Stimulated activated CD4-positive, alpha-beta T cell treated with anti-CD3 and anti-CD28 coated beads, Interleukin-2, amount 100 ng/mL, for 4 hours (primary cell): ENCODE measurements around the gene CARD6.
"Not testable (repeated sequence)": the region's sequence is repeated elsewhere in the genome, so short reads cannot be mapped to it uniquely, and the experiment has no call there.

Source experiments
- DNase-seq: peaks from one replicate; pipeline ENCODE4 v3.0.0-alpha.2; 2020; ENCODE audit warnings: low read depth

Gene CARD6, protein sequence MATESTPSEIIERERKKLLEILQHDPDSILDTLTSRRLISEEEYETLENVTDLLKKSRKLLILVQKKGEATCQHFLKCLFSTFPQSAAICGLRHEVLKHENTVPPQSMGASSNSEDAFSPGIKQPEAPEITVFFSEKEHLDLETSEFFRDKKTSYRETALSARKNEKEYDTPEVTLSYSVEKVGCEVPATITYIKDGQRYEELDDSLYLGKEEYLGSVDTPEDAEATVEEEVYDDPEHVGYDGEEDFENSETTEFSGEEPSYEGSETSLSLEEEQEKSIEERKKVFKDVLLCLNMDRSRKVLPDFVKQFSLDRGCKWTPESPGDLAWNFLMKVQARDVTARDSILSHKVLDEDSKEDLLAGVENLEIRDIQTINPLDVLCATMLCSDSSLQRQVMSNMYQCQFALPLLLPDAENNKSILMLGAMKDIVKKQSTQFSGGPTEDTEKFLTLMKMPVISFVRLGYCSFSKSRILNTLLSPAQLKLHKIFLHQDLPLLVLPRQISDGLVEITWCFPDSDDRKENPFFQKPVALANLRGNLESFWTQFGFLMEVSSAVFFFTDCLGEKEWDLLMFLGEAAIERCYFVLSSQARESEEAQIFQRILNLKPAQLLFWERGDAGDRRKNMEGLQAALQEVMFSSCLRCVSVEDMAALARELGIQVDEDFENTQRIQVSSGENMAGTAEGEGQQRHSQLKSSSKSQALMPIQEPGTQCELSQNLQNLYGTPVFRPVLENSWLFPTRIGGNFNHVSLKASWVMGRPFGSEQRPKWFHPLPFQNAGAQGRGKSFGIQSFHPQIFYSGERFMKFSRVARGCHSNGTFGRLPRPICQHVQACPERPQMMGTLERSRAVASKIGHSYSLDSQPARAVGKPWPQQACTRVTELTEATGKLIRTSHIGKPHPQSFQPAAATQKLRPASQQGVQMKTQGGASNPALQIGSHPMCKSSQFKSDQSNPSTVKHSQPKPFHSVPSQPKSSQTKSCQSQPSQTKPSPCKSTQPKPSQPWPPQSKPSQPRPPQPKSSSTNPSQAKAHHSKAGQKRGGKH

DNA sequence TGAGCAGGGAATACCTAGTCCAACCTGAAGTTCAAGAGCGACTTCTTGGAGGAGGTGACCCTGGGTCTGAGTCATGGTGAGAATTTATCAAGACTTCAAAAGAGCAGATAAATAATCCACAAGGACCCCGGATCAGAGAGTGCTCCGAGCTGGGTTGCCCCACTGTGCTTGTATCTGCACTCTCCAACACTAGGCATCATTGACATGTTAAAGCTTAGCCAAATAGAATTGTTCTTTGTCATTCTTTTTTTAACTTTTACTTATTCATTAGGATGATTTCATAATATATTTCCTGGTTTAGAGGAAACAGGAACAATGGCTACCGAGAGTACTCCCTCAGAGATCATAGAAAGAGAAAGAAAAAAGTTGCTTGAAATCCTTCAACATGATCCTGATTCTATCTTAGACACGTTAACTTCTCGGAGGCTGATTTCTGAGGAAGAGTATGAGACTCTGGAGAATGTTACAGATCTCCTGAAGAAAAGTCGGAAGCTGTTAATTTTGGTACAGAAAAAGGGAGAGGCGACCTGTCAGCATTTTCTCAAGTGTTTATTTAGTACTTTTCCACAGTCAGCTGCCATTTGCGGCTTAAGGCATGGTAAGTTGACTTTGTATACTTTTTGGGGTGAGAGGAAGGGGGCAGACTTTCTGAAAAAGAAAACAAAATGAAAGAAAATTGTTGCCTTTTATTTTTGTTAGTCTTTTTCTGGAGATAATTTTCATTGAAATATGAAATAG, at the start of gene CARD6:
CARD6 (plus strand) TSS at position 300 of the 738 bp plus-strand sequence; CDS start at position 316, 16 bp downstream.
- DNase-seq: no peak

DNA sequence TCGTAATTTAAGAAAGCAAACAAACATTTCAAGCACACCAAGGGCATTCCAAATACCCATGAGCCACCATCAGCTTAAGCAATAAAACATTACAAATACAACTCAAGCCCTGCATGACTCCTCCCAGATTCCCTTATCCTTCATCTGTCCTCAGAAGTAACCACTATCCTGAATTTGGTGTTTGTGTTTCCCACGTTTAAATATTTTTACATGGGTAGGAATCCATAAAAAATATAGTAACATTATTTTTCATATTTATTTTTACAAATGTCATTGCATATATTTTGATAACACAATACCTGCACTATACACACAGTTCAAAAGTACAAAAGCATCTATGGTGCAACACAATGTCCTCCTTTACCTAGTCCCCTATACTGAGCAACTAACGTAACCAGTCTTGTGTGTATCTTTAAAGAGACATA, 49.4 kb upstream of the CARD6 start:
- no peak for DNase-seq

GRCh38 chr5:40792691-40793090, 48.5 kb upstream of the CARD6 start:
- not testable (repeated sequence) for DNase-seq

- DNase-seq: not testable (repeated sequence)
Observed at GRCh38 chr5:40794340-40794739, 46.8 kb upstream of the CARD6 start.

DNA sequence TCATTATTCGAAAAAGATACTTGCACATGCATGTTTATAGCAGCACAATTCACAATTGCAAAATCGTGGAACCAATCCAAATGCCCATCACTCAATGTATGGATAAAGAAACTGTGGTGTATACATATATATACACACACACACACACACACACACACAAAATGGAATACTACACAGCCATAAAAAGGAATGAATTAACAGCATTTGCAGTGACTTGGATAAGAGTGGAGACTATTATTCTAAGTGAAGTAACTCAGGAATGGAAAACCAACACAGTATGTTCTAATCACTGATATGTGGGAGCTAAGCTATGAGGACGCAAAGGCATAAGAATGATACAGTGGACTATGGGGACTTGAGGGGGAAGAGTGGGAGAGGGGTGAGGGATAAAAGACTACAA, 46.3 kb upstream of the CARD6 start:
- DNase-seq: not testable (repeated sequence)

GRCh38 chr5:40796487-40796889, 44.7 kb upstream of the CARD6 start:
- DNase-seq: no peak

DNA sequence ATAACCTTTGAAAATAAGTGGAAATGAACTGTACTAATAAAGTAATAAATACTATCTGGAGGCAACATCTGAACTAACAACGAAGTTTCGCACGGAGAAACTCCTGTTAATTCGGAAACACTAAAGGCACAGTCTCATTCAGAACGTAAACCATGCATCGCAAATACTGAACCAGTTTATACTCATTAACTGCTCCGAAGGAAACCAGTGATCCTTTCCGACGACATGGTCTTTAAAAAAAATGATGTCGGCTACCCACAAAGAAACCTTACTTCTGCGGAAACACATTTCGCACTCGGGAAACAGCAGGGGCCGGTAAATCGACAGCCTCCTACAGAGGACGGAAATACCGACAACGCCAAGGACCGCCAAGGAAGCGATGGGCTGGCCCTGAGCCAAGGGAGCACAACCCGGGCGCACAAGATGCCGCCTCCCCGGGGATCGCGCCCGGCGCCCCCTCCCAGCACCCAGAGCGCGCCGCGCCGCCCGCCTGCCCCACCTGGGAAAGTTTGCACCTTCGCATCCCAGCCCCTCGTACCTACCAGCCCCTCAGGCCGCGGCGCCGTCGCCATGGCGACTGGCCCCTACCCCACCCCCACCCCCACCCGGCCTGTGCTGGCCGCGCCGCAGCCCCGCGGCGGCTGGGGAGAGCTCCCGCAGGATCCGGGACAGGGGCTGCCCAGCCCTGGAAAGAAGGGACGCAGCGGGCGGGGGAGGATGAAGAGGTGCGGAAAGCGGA, 43.7 kb upstream of the CARD6 start:
- DNase-seq: peak; percentile 66

- DNase-seq: peak; percentile 88
Observed at GRCh38 chr5:40798012-40798800, 43.0 kb upstream of the CARD6 start, which contains the start of gene PRKAA1. PRKAA1 (minus strand) TSS chr5:40798374; CDS start chr5:40798189, 185 bp downstream.

DNA sequence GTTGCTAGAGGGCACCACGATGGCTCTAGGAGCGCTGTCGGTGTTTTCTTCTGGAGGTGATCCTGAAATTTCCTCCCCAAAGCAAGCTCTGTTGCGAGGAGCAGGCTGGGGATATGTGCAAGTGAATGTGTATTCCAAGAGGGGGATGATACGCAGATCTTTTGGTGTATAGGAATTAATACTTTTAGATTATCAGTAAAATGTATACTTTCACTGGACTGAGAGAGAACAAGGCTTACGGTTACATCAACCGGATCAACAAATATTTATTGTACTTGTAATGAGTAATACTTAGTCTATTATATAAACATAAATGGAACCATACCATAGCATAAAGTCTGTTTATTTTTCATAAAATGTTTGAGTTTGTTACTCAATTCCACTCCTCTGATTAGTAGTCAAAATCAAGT, 42.4 kb upstream of the CARD6 start:
- no peak for DNase-seq

- no peak for DNase-seq
Observed at GRCh38 chr5:40799258-40799657, 41.9 kb upstream of the CARD6 start.

GRCh38 chr5:40801771-40802562, 39.2 kb upstream of the CARD6 start:
- DNase-seq: no peak

DNA sequence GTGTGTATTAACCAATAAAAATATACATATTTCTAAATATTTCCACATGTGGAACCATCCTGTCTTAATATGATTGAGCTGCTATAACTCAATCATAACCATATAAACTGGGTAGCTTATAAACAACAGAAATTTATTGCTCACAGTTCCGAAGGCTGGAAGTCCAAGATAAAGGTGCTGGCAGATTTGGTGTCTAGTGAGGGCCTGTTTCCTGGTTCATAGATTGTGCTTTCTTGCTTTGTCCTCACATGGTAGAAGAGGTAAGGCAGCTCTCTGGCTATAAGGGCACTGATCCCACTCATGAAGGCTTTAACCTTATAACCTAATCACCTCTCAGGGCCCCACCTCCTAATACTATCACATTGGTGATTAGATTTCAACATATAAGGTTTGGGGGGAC, 29.0 kb upstream of the CARD6 start:
- DNase-seq: no peak

DNA sequence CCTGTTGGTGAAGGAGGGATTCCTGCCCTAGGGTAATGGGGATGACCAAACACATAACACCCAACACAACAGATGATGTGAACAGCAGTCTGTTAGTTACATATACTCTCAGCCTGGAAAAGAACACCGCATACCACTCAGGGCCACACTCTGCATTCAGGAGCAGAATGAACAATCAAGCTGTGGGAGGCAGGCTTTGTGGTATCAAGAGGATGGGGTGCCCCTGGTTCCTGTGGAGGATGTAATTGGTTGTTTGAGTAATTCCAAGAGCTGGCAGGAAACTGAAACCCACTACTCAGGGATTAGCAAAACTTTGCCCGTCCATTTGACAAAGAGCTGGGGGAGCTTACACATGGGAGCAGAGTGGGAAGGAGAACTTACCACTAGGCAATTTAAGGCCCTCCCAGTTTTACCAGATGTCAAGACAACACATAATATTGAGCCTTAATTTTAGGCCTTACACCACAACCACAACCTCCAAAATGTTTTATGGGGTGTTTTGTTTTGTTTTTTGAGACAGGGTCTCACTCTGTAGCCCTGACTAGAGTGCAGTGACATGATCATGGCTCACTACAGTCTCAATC, 27.4 kb upstream of the CARD6 start:
- DNase-seq: no peak

GRCh38 chr5:40823459-40823858, 17.7 kb upstream of the CARD6 start:
- DNase-seq: no peak

GRCh38 chr5:40825461-40826043, 15.6 kb upstream of the CARD6 start:
- not testable (repeated sequence) for DNase-seq

GRCh38 chr5:40826489-40827187, 14.5 kb upstream of the CARD6 start:
- no peak for DNase-seq

GRCh38 chr5:40827188-40827977, 13.8 kb upstream of the CARD6 start:
- DNase-seq: no peak
